Activated effector memory CD4-positive, alpha-beta T cell treated with anti-CD3 and anti-CD28 coated beads, Interleukin-2, amount 50 U/mL, for 16 hours (primary cell): ENCODE measurements around the gene MKS1.

Source experiments
- DNase-seq: peaks from one replicate; pipeline ENCODE4 v3.0.0-alpha.2; 2020

The MKS1 gene

GRCh38 chr17:58156839-58157803 is 61.9 kb downstream of the MKS1 start:
- peak; percentile 85 for DNase-seq
